NCI-H2107 treated with DMSO at 0.1 percent for 48 hours (cell line): ENCODE results near the gene TRIM8.

ENCODE experiments used
- DNase-seq: peaks from one replicate; lab custom pipeline; 2025; ENCODE audit not compliant: unreplicated experiment; lab: John Stamatoyannopoulos, UW

Gene TRIM8, protein sequence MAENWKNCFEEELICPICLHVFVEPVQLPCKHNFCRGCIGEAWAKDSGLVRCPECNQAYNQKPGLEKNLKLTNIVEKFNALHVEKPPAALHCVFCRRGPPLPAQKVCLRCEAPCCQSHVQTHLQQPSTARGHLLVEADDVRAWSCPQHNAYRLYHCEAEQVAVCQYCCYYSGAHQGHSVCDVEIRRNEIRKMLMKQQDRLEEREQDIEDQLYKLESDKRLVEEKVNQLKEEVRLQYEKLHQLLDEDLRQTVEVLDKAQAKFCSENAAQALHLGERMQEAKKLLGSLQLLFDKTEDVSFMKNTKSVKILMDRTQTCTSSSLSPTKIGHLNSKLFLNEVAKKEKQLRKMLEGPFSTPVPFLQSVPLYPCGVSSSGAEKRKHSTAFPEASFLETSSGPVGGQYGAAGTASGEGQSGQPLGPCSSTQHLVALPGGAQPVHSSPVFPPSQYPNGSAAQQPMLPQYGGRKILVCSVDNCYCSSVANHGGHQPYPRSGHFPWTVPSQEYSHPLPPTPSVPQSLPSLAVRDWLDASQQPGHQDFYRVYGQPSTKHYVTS

GRCh38 chr10:102644066-102644645, at the start of gene TRIM8:
Gene TRIM8 (plus strand): TSS chr10:102644479. CDS start chr10:102644618, 139 bp downstream.
- DNase-seq = no peak

DNA sequence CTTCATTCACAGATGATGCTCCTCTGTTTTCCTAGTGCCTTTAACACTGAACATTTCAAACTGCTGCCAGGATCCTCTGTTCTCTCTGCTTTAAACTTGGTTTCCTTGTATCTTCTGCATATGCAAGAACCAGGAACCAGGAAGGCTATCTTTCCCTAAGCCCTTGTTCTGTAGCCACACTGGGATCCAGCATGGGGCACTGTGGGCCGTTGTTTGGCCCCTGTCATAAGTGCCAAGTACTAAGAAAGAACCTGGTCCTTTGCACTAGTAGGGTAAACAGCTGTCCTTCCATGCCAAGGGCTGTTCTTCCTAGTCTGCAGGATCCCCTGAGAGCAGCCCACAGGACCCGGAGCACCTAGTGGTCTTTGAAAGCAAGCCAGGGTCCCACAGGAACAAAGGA, 49.0 kb upstream of the TRIM8 start:
- no peak for DNase-seq

DNA sequence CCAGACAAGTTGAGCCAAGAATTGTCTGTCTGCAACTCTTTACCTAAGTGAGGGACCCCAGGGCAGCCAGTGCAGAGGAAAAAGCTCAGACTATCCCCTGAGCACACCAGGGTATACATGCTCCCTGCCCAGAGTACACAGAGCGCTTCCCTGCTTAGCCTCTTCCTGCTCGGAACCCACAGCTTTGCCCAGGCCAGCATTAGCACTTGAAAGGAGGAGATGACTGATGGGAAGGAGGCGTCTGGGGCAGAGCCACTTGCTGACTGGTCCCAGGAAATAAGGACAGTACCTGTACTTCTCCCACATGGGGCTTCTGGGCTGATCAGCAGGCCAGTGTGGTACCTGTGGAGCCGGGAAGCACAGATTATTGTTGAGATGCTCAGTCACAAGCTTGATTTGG, 48.4 kb upstream of the TRIM8 start:
- DNase-seq = no peak

- DNase-seq = peak; percentile 24
Observed at GRCh38 chr10:102596506-102596971, 47.7 kb upstream of the TRIM8 start.

- no peak for DNase-seq
Observed at GRCh38 chr10:102597131-102597991, 46.9 kb upstream of the TRIM8 start.

DNA sequence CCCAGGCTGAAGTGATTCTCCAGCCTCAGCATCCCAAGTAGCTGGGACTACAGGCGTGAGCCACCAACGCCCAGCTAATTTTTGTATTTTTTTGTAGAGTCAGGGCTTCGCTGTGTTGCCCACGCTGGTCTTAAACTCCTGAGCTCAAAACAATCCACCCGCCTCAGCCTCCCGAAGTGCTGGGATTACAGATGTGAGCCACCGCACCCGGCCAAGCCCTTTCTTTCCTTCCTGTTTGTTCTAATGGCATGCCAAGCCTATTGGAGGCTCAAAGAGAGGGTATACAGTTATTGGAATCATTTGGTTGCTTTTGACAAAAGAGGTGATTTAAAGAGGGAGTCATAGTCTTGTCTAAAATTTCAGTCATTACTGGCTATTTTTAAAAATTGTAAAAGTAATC, 46.0 kb upstream of the TRIM8 start:
- no peak for DNase-seq

DNA sequence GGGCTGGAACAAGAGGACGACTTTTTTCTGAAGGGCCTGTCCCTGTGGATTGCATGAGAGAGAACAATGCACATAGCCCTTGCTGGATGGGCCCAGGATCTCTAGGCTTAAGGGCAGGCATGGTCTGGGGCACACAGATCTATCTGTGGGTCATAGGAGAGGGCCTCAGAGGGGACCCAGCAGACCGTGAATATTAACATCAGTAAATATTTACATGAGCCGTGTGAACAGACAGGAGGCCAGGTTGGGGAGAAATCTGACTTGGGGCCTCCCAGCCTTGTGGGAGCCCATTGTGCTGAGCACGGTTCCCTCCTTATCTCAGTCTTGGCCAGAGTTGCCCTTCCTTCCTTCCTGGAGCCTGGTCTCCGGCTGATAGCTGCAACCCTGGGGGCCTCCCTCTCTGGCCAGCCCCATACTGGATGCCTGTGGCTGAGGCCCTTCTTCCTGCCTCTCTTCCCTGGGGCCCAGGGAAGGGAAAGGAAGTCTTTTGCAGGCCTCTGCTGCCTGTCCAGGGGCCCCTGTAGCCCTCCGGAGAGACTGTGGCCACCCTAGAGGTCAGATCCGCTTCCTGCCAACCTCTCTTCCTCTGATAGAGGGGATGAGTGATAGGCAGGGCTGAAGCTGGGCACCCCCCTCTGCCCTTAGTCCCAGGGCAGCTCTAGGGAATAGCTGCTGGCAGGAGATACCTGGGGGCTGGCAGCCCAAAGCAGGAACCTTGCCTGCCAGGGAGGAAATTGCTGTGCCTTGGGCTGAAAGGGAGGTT, 44.5 kb upstream of the TRIM8 start:
- DNase-seq = no peak

GRCh38 chr10:102600816-102601215, 43.5 kb upstream of the TRIM8 start:
- DNase-seq = no peak

GRCh38 chr10:102601639-102602038, 42.6 kb upstream of the TRIM8 start:
- DNase-seq = no peak

DNA sequence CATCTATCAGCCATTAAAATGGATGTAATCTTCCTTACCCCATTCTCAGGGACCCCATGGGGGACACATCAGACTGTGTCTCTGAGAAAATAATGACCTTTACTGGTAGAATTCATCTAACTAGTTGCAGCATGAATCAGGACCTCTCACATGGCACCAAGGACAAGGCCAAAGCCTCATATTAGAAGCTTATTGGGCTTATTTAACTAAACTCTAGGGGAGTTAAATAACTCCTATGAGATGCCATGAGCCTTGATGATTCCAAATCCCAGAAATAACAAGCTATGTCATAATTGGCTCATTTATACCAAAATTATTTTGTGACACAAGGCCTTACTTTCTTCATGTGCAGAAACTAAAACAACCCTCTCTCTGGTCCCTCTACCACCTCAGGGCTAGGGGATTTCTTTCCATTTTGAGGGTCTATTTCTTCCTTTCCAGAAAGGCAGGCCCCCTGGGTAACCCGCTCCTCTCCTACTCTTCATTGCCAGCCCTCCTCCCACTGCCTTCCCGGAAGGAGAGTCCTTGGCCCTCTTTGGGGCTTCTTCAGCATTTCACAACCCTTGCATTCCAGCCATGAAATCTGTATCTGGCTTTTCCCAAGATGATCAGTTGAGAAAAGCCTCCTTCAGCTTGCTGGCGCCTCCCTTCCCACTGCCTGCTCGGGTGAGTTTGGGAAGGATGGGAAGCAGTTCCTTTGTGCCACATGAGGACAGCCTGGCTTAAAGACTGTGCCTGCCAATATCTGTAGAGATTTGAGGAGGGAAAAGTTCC, 41.8 kb upstream of the TRIM8 start:
- no peak for DNase-seq

DNA sequence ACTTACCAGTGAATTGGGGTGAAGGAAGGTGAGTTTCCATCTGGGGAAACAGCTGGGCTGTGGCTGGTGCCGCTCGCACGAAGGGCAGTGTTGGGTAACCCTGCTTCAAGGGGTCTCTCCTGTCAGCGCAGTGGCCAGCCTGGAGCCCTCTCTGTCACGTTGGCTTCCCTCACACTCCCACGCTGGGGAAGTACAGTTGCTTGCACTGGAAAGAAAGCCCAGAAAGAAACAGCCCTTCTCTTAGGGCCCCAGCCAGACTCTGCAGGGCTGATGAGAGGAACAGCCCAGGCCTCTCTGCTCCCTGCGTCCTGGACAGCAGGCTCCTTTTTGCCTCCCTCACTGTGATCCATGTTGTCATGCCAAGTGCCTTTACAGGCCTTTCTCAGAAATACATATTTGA, 40.3 kb upstream of the TRIM8 start:
- no peak for DNase-seq

GRCh38 chr10:102604439-102604841, 39.8 kb upstream of the TRIM8 start:
- no peak for DNase-seq

GRCh38 chr10:102605712-102606111, 38.6 kb upstream of the TRIM8 start:
- DNase-seq = no peak

DNA sequence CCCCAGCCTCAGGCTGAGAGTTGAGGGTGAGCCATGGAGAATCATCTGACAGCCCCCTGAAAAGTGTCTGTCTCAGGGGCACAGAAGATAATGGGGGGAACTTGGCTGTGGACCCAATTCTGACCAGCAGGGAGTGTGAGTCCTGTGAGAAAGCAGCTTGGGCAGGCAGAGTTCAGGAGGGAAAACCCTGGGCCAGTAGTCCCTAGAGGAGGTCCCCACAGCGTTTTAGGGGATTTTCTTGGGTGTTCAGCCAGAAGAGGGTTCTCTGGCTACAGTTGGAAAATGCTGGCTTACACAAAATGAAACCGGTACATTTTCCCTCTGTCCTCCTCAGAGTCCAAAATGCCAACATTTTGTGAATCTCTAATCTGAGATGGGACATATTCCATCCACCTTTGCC, 35.8 kb upstream of the TRIM8 start:
- DNase-seq = no peak

GRCh38 chr10:102610441-102610887, 33.8 kb upstream of the TRIM8 start:
- DNase-seq = no peak

DNA sequence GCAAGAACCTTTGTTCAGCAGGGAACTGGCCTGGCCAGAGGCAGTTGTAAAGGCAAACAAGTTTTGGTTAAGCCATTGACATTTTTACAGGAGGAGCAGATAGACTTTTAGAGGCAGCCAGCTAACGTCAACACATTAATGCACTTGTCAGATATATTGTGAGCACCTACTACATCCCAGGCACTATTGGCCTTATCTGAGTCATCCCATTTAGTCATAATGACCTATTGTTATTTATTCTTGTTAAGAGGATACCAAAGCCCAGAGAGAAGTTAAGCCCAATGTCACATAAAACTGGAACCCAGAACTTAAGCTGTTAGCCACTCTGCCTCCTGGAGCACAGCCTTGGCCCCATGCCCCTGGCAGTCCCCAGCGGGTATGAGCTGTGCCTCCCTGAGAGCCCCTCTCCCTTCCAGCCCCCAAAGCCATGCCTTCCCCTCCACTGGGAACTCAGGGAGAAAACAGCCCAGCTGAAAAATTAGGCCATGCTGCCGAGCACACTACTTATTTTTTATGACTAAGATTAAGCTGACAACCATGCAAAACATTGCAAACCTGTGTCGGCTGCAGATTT, 32.7 kb upstream of the TRIM8 start:
- no peak for DNase-seq

DNA sequence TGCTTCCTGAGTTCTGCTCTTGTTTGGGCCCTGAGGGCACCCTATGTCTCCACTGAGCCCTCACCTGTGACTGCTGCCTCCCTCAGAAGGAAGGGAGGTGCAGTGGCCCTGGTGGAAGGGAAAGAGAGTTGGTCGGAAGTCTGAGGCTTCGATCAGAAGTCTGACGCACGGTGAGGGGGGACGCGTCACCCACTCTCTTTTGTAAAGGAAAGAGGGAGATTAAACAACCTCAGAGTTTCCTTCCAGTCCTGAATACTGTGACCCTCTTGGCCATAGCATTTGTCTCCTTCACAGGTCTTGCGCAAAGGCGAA, 31.4 kb upstream of the TRIM8 start:
- no peak for DNase-seq

GRCh38 chr10:102613286-102613685, 31.0 kb upstream of the TRIM8 start:
- DNase-seq = no peak

GRCh38 chr10:102613785-102614184, 30.5 kb upstream of the TRIM8 start:
- no peak for DNase-seq

DNA sequence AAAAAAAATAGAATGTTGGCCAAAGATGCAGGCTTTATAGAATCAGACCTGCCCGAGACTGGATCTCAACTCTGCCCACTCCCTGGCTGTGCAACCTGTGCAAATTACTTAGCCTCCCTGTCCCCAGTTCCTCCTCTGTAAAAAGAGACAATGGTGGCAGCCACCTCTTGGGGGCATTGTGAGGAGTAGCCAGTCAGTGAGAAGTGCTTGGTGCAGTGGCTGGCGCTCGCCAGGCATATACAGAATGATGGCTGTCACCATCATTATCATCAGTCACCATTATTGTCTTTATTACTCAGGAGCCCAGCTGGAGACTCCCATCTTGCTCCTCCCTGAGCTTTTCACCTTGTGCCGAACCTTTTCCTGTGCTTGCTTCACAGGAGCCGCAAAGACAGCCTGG, 29.4 kb upstream of the TRIM8 start:
- DNase-seq = no peak
